GM23338 (cell line): ENCODE data around the gene NCAPH2. TPM values are rescaled to one million over a fixed set of nuclear protein-coding genes. Genes with fewer than 3 reads are reported as not detected.

Experiments
- ATAC-seq: fragments of 200-7000 bp; cut with Tn5 transposase; 3 replicates; pipeline ENCODE4 v1.9.1; 2020
- DNase-seq: peaks from one replicate; pipeline ENCODE4 v3.0.0-alpha.2; 2015; ENCODE audit warnings: low spot score
- H2AFZ ChIP-seq: fragments of 200-600 bp; sonication (generic); 2 replicates; pipeline ENCODE4 v1.8.0; 2016; ENCODE audit warnings: antibody characterized with exemption, mild to moderate bottlenecking, moderate library complexity
- H3F3A ChIP-seq: fragments of 200-600 bp; sonication (generic); replicated peaks from 2 replicates; pipeline ENCODE4 v1.8.0; 2017; ENCODE audit warnings: antibody characterized with exemption, mixed run types, low read depth
- H3K27ac ChIP-seq: fragments of 200-600 bp; sonication (generic); 2 replicates; pipeline ENCODE4 v1.6.1; 2016; ENCODE audit warnings: low read depth
- H3K27me3 ChIP-seq: fragments of 200-600 bp; sonication (generic); 2 replicates; pipeline ENCODE4 v1.8.0; 2016; ENCODE audit warnings: mild to moderate bottlenecking, mixed run types, moderate library complexity; ENCODE audit not compliant: insufficient read depth
- H3K36me3 ChIP-seq: fragments of 200-600 bp; sonication (generic); 2 replicates; pipeline ENCODE4 v1.8.0; 2016; ENCODE audit warnings: mild to moderate bottlenecking; ENCODE audit not compliant: insufficient read depth
- H3K4me1 ChIP-seq: fragments of 200-600 bp; sonication (generic); 2 replicates; pipeline ENCODE4 v1.8.0; 2016; ENCODE audit warnings: mild to moderate bottlenecking, moderate library complexity; ENCODE audit not compliant: insufficient read depth
- H3K4me2 ChIP-seq: fragments of 200-600 bp; sonication (generic); 2 replicates; pipeline ENCODE4 v1.7.1; 2017; ENCODE audit warnings: mixed run types
- H3K4me3 ChIP-seq: fragments of 200-600 bp; sonication (generic); 2 replicates; pipeline ENCODE4 v1.6.1; 2016; ENCODE audit warnings: mixed run types
- H3K79me2 ChIP-seq: fragments of 200-600 bp; sonication (generic); replicated peaks from 2 replicates; pipeline ENCODE4 v1.8.0; 2017; ENCODE audit warnings: mild to moderate bottlenecking; ENCODE audit not compliant: insufficient read depth
- H3K9me2 ChIP-seq: fragments of 200-600 bp; sonication (generic); 2 replicates; pipeline ENCODE4 v1.8.0; 2017; ENCODE audit not compliant: insufficient read depth
- H4K20me1 ChIP-seq: fragments of 200-600 bp; sonication (generic); replicated peaks from 2 replicates; pipeline ENCODE4 v1.8.0; 2017; ENCODE audit warnings: mild to moderate bottlenecking; ENCODE audit not compliant: insufficient read depth
- H3K27ac Mint-ChIP-seq: 2 replicates; pipeline ENCODE4 v1.8.0; 2020; ENCODE audit warnings: inconsistent platforms, mild to moderate bottlenecking, moderate library complexity, mixed read lengths
- H3K27me3 Mint-ChIP-seq: 3 replicates; pipeline ENCODE4 v1.8.0; 2022; ENCODE audit warnings: low read depth, mild to moderate bottlenecking, moderate library complexity, mixed read lengths, inconsistent platforms; ENCODE audit not compliant: insufficient read depth, poor library complexity
- H3K36me3 Mint-ChIP-seq: 3 replicates; pipeline ENCODE4 v1.8.0; 2021; ENCODE audit warnings: low read depth, mild to moderate bottlenecking, inconsistent platforms, moderate library complexity, mixed read lengths
- H3K4me1 Mint-ChIP-seq: 3 replicates; pipeline ENCODE4 v1.8.0; 2020; ENCODE audit warnings: mild to moderate bottlenecking, inconsistent platforms, mixed read lengths
- H3K4me3 Mint-ChIP-seq: 3 replicates; pipeline ENCODE4 v1.8.0; 2021; ENCODE audit warnings: moderate library complexity, mild to moderate bottlenecking, inconsistent platforms, mixed read lengths
- H3K9me3 Mint-ChIP-seq: 3 replicates; pipeline ENCODE4 v1.8.0; 2020; ENCODE audit warnings: moderate library complexity, mild to moderate bottlenecking, inconsistent platforms, mixed read lengths
- CREB1 ChIP-seq: fragments of 250-450 bp; sonication (Bioruptor Pico); IDR thresholded peaks from 2 replicates; pipeline ENCODE4 v1.5.0; 2020; ENCODE audit warnings: low read depth, mild to moderate bottlenecking, moderate library complexity
- EZH2 ChIP-seq: fragments of 200-600 bp; sonication (generic); IDR thresholded peaks from one replicate; pipeline ENCODE4 v1.8.0; 2017; ENCODE audit warnings: antibody characterized with exemption, mild to moderate bottlenecking, low read depth; ENCODE audit not compliant: unreplicated experiment
- EZH2phosphoT487 ChIP-seq: fragments of 200-600 bp; sonication (generic); IDR thresholded peaks from one replicate; pipeline ENCODE4 v1.8.1; 2018; ENCODE audit warnings: antibody characterized with exemption; ENCODE audit not compliant: unreplicated experiment
- JUNB ChIP-seq: IDR thresholded peaks from one replicate; pipeline ENCODE4 v1.6.1; 2016; ENCODE audit warnings: antibody characterized with exemption; ENCODE audit not compliant: unreplicated experiment
- NANOG ChIP-seq: IDR thresholded peaks from 2 replicates; pipeline ENCODE4 v1.6.1; 2016; ENCODE audit warnings: antibody characterized with exemption, borderline replicate concordance
- POLR2AphosphoS5 ChIP-seq: IDR thresholded peaks from 2 replicates; pipeline ENCODE4 v1.6.1; 2016; ENCODE audit warnings: antibody characterized with exemption, low read depth
- STAT1 ChIP-seq: IDR thresholded peaks from one replicate; pipeline ENCODE4 v1.6.1; 2016; ENCODE audit warnings: antibody characterized with exemption; ENCODE audit not compliant: unreplicated experiment
- ZNF331 ChIP-seq: fragments of 250-450 bp; sonication (Bioruptor Pico); IDR thresholded peaks from 2 replicates; pipeline ENCODE4 v1.5.0; 2020; ENCODE audit warnings: low read depth, mild to moderate bottlenecking, moderate library complexity
- polyA plus RNA-seq: library from polyadenylated mRNA; unstranded; fragments of >200 nt; fragmentation: Nextera tagmentation; extraction: Ambion mirVana; gene quantifications from 2 replicates; pipeline ENCODE4 v1.2.1, GENCODE V29; 2016
- total RNA-seq: library from RNA; depleted of rRNA; stranded (reverse); fragments of >200 nt; shearing (Covaris generic); gene quantifications from 2 replicates; pipeline ENCODE4 v1.2.3, GENCODE V29; 2014
- TF ChIP-seq, protein P1 (sequence below): IDR thresholded peaks from one replicate; pipeline ENCODE4 v1.6.1; 2018; ENCODE audit warnings: antibody characterized with exemption; ENCODE audit not compliant: unreplicated experiment
- TF ChIP-seq, protein P2 (sequence below), 2 experiments: fragments of 200-600 bp in 1 of 2; sonication (generic) in 1 of 2; conservative IDR thresholded peaks; 2 replicates each; pipeline versions ENCODE4 v1.5.1 to v1.6.1; 2016 to 2017; ENCODE audit warnings: antibody characterized with exemption in 2 of 2, low read depth in 2 of 2, mild to moderate bottlenecking in 2 of 2, moderate library complexity in 1 of 2

The NCAPH2 gene
- total and polyA plus RNA-seq, 2 experiments from 2014 or later, result 52.2 to 76.1 TPM

DNA sequence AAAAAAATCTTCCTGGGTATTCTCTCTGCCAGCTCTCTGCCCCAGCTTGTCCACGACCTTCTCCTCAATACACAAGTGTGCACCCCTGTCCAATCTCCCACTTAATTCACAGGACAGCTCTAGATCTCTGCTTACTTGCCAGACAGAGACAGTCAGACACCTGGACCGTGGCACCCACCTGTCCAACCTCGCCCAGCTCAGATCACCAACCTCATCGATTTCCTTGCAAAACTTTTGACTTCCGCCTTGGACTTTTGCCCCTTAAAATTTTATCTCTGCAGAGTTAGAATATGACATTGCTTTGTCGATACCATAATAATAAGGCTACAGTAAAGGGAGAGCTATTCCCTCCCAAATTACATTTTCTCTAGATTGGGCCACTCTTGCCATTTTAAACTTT, 10.9 kb upstream of the NCAPH2 start (continued):
- TF ChIP-seq, protein P1, sequence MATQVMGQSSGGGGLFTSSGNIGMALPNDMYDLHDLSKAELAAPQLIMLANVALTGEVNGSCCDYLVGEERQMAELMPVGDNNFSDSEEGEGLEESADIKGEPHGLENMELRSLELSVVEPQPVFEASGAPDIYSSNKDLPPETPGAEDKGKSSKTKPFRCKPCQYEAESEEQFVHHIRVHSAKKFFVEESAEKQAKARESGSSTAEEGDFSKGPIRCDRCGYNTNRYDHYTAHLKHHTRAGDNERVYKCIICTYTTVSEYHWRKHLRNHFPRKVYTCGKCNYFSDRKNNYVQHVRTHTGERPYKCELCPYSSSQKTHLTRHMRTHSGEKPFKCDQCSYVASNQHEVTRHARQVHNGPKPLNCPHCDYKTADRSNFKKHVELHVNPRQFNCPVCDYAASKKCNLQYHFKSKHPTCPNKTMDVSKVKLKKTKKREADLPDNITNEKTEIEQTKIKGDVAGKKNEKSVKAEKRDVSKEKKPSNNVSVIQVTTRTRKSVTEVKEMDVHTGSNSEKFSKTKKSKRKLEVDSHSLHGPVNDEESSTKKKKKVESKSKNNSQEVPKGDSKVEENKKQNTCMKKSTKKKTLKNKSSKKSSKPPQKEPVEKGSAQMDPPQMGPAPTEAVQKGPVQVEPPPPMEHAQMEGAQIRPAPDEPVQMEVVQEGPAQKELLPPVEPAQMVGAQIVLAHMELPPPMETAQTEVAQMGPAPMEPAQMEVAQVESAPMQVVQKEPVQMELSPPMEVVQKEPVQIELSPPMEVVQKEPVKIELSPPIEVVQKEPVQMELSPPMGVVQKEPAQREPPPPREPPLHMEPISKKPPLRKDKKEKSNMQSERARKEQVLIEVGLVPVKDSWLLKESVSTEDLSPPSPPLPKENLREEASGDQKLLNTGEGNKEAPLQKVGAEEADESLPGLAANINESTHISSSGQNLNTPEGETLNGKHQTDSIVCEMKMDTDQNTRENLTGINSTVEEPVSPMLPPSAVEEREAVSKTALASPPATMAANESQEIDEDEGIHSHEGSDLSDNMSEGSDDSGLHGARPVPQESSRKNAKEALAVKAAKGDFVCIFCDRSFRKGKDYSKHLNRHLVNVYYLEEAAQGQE, result no peak
- no peak for TF ChIP-seq STAT1
- no peak for TF ChIP-seq CREB1 (CRISPR knock-in tag)

DNA sequence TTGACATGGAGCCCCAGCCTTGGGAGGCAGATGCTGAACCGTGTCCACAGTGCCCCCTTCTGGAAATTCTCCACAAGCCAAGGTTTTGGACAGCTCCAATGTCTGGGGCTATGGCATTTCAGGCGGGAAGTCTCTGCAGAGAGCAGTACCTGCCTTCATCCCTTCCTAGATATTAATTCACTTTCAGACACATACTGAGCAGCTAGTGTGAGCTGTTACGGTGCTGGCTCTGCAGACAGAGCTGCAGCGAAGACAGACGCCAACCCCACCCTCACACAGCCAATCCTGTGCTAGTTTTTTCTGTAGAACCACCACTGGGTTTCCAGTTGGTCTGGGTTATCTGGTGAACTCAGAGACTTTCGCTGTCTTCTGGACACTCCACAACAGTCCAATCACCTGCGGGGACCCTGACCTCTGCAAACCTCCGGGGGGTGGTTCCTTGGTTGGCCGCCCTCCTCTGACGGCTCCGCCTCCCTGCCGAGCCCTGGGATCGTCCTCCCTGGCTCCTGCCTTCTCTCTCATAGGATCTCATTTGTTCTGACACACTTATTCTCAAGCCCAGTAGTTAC, 9.6 kb upstream of the NCAPH2 start:
- no peak overlapping the region for H3K27ac Mint-ChIP-seq
- no peak overlapping the region for H3K4me2 ChIP-seq
- H3K4me1 Mint-ChIP-seq, result peaks cover 3% of the 10 kb centered on the region; the same call in 2 of the 3 replicates
- H3F3A ChIP-seq, result peaks cover 5% of the 10 kb centered on the region; the same call in 1 of the 2 replicates
- no peak overlapping the region for H3K4me3 ChIP-seq
- DNase-seq (peak; percentile 91), ATAC-seq (peak; percentile 96)
- H3K9me3 Mint-ChIP-seq, result no peaks in the 10 kb centered on the region
- no peaks in the 10 kb centered on the region for H3K9me2 ChIP-seq
- H3K4me1 ChIP-seq, result no peaks in the 10 kb centered on the region
- H3K4me3 Mint-ChIP-seq, result no peak overlapping the region
- H3K27me3 Mint-ChIP-seq, result peaks cover 22% of the 10 kb centered on the region
- no peaks in the 10 kb centered on the region for H4K20me1 ChIP-seq
- no peak overlapping the region for H2AFZ ChIP-seq
- no peak overlapping the region for H3K27ac ChIP-seq
- no peaks in the 10 kb centered on the region; the same call in 2 of the 3 replicates for H3K36me3 Mint-ChIP-seq
- no peaks in the 10 kb centered on the region for H3K36me3 ChIP-seq
- H3K27me3 ChIP-seq, result no peaks in the 10 kb centered on the region
- TF ChIP-seq ZNF331 (no peak), EZH2 (no peak), NANOG (no peak), STAT1 (no peak), POLR2AphosphoS5 (no peak), EZH2phosphoT487 (no peak), JUNB (no peak)
- TF ChIP-seq, protein P1, result peak; percentile 62
- TF ChIP-seq, protein P2, sequence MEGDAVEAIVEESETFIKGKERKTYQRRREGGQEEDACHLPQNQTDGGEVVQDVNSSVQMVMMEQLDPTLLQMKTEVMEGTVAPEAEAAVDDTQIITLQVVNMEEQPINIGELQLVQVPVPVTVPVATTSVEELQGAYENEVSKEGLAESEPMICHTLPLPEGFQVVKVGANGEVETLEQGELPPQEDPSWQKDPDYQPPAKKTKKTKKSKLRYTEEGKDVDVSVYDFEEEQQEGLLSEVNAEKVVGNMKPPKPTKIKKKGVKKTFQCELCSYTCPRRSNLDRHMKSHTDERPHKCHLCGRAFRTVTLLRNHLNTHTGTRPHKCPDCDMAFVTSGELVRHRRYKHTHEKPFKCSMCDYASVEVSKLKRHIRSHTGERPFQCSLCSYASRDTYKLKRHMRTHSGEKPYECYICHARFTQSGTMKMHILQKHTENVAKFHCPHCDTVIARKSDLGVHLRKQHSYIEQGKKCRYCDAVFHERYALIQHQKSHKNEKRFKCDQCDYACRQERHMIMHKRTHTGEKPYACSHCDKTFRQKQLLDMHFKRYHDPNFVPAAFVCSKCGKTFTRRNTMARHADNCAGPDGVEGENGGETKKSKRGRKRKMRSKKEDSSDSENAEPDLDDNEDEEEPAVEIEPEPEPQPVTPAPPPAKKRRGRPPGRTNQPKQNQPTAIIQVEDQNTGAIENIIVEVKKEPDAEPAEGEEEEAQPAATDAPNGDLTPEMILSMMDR (conservative IDR thresholded peaks at IDR 0.05; ENCODE audit: low read depth in 2 of 2), result peak; percentile 79 to 86
- no peaks in the 10 kb centered on the region for H3K79me2 ChIP-seq
